DMS53 (cell line): ENCODE data around the gene RNF34.
"Not testable (repeated sequence)": the region's sequence is repeated elsewhere in the genome, so short reads cannot be mapped to it uniquely, and the experiment has no call there.

ENCODE experiments used
- DNase-seq: peaks from one replicate; lab custom pipeline; 2025; lab: John Stamatoyannopoulos, UW

Gene RNF34

DNA sequence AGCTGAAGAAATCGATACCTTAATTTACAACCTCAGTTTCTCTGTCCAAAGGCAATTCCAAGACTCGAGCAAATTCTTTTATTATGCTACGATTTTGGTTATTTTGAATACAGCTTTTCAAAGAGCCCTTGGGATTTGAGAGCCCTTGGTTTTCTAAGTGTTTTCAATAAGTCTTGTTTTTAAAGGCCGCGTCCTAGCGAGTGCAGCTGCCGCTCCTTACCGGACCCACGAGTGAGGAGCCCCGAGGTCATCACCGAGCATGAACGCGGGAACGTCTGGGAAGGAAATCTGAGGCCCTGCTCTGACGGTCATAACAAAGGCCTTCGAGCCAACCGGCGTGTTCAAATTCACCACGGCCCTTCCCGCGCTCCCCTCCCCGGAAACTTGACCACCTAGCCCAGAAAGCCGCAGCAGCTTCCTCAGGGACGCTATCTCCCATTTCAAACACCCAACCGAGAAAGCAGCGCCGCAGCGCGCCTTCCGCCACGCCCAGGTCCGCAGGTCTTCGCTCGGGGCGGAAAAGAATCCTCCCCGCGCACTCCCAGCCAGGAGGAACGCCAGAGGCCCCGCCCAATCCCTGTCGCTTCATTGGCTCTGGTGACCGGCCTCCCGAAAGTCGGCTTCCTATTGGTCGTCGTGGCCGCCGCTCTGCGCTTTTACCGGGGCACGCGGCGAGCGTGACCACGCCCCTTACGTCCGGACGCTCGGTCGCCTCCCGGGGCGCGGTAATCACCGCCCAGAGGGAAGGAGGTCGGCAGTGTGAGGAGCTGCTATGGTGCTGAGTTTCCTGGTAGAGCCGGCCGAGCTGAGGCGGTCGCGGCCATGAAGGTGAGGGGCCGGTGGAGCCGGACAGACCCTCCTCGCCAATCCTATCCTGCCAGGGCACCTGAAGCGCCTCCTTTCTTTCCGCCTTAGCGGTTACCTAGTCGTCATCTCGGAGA lies at the start of gene RNF34:
RNF34 (plus strand) TSS at position 728 of the 941 bp plus-strand sequence; CDS start at position 823, 95 bp downstream.
- DNase-seq: peak; percentile 99

GRCh38 chr12:121351820-121352681 lies 47.9 kb upstream of the RNF34 start, which contains the start of gene ANAPC5:
ANAPC5 (minus strand) TSS chr12:121352411; CDS start chr12:121352340, 71 bp downstream.
- DNase-seq: peak; percentile 99

GRCh38 chr12:121352682-121353018 lies 47.3 kb upstream of the RNF34 start:
- peak; percentile 94 for DNase-seq

- DNase-seq: no peak
Observed at GRCh38 chr12:121355818-121356217, 44.1 kb upstream of the RNF34 start.

- DNase-seq: no peak
Observed at GRCh38 chr12:121356657-121357056, 43.3 kb upstream of the RNF34 start.

DNA sequence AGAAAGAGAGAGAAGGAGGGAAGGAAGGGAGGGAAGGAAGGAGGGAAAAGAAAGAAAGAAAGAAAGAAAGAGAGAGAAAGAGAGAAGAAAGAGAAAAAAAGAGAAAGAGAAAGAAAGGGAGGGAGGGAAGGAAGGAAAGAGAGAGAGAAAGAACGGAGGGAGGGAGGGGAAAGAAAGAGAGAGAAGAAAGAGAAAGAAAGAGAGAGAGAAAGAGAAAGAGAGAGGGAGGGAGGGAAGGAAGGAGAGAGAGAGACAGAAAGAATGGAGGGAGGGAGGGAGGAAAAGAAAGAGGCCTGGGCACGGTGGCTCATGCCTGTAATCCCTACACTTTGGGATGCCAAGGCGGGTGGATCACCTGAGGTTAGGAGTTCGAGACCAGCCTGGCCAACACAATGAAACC lies 42.6 kb upstream of the RNF34 start:
- DNase-seq: no peak

GRCh38 chr12:121358073-121358472 lies 41.8 kb upstream of the RNF34 start:
- peak; percentile 18 for DNase-seq

DNA sequence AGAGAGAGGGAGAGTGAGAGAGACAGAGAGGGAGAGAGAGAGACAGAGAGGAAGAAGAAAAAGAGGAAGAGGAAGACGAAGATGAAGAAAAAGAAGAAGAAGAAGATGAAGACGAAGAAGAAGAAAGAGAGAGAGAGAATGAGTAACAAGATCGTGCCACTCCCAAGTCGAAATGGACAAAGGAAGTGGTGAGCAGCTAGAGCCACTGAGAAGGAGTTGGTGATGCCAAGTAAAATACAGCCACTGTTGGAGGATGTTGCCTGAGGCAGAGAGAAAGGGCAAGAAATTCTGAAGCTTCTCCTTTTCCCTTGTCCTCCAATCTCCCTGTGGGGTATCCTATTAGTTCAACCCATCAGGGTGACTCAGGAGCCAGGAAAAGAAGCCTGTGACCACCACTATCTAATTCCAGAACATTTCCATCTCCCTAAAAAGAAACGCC lies 35.2 kb upstream of the RNF34 start:
- DNase-seq: no peak

- no peak for DNase-seq
Observed at GRCh38 chr12:121365416-121366062, 34.4 kb upstream of the RNF34 start.

DNA sequence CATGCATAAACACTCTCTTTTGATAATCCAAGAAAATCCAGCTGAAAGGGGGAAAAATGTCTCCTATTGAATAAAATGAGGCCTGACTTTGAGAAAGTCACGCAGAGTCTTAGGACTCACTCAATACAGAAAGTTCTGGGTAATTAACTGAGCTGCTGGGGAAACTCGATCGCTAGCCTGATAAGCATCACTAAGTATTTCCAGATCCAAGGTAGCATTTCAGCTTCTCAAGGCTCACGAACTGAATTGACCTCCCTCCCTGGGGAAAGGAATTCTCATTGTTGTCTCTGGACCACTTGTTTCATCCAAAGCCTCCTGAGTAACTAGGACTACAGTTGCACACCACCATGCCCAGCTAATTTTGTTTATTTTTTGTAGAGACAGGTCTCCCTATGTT lies 33.9 kb upstream of the RNF34 start:
- DNase-seq: no peak

DNA sequence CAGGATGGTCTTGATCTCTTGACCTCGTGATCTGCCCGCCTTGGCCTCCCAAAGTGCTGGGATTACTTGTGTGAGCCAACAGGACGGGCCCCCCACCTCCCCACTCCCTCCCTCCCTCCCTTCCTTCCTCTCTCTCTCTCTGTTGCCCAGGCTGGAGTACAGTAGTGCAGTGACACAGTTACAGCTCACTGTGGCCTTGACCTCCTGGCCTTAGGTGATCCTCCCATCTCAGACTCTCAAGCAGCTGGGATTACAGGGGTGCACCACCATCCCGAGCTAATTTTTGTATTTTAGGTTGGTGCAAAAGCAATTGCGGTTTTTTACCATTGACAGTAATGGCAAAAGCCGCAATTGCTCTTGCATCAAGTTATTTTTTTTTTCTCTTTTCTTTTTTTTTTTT lies 28.5 kb upstream of the RNF34 start:
- DNase-seq: no peak

DNA sequence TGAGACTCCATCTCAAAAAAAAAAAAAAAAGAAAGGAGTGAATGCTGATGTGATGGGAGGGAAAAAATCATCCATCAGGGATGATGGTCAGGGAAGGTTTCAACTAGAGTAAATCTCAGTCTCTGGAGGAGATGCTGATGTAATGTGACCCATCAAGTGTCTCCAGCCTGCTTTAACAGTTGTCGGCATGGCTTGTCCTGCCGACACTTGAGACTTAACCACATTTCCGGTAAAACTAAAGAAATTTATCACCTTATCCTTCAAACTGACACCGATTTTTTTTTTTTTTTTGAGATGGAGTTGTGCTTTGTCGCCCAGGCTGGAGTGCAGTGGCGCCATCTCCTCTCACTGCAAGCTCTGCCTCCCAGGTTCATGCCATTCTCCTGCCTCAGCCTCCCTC lies 26.2 kb upstream of the RNF34 start:
- DNase-seq: no peak

GRCh38 chr12:121374336-121374735 lies 25.6 kb upstream of the RNF34 start:
- DNase-seq: not testable (repeated sequence)

DNA sequence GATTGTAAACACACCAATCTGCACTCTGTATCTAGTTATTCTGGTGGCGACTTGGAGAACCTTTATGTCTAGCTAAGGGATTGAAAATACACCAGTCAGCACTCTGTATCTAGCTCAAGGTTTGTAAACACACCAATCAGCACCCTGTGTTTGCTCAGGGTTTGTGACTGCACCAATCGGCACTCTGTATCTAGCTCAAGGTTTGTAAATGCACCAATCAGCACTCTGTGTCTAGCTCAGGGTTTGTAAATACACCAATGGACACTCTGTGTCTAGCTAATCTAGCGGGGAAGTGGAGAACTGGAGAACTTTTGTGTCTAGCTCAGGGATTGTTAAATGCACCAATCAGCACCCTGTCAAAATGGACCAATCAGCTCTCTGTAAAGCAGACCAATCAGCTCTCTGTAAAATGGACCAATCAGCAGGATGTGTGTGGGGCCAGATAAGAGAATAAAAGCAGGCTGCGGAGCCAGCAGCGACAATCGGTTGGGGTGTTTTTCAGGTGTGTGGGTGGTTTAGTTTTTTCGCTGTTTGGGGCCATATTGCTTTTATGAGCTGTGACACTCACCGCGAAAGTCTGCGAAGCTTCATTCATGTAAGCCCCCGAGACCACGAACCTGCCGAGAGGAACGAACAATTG lies 24.9 kb upstream of the RNF34 start:
- not testable (repeated sequence) for DNase-seq

GRCh38 chr12:121376754-121377697 lies 22.9 kb upstream of the RNF34 start:
- DNase-seq: peak; percentile 66

- DNase-seq: no peak
Observed at GRCh38 chr12:121378736-121379135, 21.2 kb upstream of the RNF34 start.

DNA sequence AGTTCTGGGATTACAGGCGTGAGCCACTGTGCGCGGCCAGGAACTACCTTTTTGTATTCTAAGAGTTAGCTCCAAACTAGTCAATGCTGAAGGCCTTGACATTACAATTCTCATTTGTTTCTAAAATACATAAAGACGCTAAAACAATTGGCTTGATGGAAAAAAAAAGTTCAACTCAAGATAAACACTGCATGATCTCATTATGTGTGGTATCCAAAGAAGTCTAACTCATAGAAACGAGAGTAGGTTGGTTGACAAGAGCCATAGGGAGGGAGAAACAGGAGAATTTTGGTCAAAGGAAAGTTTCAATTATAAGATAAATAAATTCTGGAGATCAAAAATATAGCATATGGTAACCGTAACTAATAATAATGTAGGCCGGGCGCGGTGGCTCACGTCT lies 20.0 kb upstream of the RNF34 start:
- DNase-seq: no peak

GRCh38 chr12:121383601-121384021 lies 16.3 kb upstream of the RNF34 start:
- no peak for DNase-seq

DNA sequence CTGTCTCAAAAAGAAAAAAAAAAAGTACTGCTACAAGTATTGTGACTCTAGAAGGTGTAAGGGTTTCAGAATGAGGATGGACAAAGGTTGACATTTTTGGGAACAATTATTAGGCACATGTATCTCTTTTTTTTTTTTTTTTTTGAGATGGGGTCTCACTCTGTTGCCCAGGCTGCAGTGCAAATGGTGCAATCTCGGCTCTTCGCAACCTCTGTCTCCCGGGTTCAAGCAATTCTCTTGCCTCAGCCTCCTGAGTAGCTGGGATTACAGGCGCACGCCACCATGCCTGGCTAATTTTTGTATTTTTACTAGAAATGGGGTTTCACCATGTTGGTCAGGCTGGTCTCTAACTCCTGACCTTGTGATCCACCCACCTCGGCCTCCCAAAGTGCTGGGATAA lies 15.0 kb upstream of the RNF34 start:
- DNase-seq: not testable (repeated sequence)

- peak; percentile 71 for DNase-seq
Observed at GRCh38 chr12:121388421-121388981, 11.4 kb upstream of the RNF34 start.
